H9 (cell line): ENCODE measurements around the gene UBXN7. TPM values are rescaled to one million over a fixed set of nuclear protein-coding genes. Genes with fewer than 3 reads are reported as not detected.

Source experiments
- DNase-seq: peaks from one replicate; pipeline ENCODE4 v3.0.0-alpha.2; 2017
- H2AFZ ChIP-seq: one replicate; pipeline ENCODE4 v1.6.1; 2013; ENCODE audit warnings: mild to moderate bottlenecking, low read length, control low read depth, moderate library complexity
- H2AK5ac ChIP-seq: 2 replicates; pipeline ENCODE4 v1.6.1; 2013; ENCODE audit warnings: low read length, control low read depth, mixed read lengths; ENCODE audit not compliant: insufficient read length
- H2BK120ac ChIP-seq: one replicate; pipeline ENCODE4 v1.6.1; 2013; ENCODE audit warnings: low read depth, mild to moderate bottlenecking, low read length, control low read depth, inconsistent platforms; ENCODE audit not compliant: poor library complexity, severe bottlenecking
- H2BK12ac ChIP-seq: 2 replicates; pipeline ENCODE4 v1.6.1; 2013; ENCODE audit warnings: low read length, control low read depth, mixed read lengths, low read depth; ENCODE audit not compliant: insufficient read length
- H2BK15ac ChIP-seq: 2 replicates; pipeline ENCODE4 v1.6.1; 2013; ENCODE audit warnings: low read depth, low read length, control low read depth
- H2BK20ac ChIP-seq: one replicate; pipeline ENCODE4 v1.6.1; 2013; ENCODE audit warnings: low read depth, mild to moderate bottlenecking, low read length, control low read depth, inconsistent platforms; ENCODE audit not compliant: poor library complexity, severe bottlenecking
- H2BK5ac ChIP-seq: 2 replicates; pipeline ENCODE4 v1.6.1; 2013; ENCODE audit warnings: low read length, control low read depth, mixed read lengths; ENCODE audit not compliant: insufficient read length
- H3K14ac ChIP-seq: 2 replicates; pipeline ENCODE4 v1.6.1; 2013; ENCODE audit warnings: low read length, control low read depth; ENCODE audit not compliant: insufficient read depth
- H3K18ac ChIP-seq: 2 replicates; pipeline ENCODE4 v1.6.1; 2013; ENCODE audit warnings: low read depth, mild to moderate bottlenecking, mixed read lengths, low read length, control low read depth; ENCODE audit not compliant: insufficient read length
- H3K23ac ChIP-seq: 2 replicates; pipeline ENCODE4 v1.6.1; 2013; ENCODE audit warnings: low read length, control low read depth, mixed read lengths, low read depth; ENCODE audit not compliant: insufficient read length
- H3K23me2 ChIP-seq: 2 replicates; pipeline ENCODE4 v1.6.1; 2013; ENCODE audit warnings: low read depth, mild to moderate bottlenecking, mixed read lengths, low read length, control low read depth; ENCODE audit not compliant: insufficient read length, poor library complexity, severe bottlenecking
- H3K27ac ChIP-seq: 2 replicates; pipeline ENCODE4 v1.5.1; 2013; ENCODE audit warnings: low read length, control low read depth, mixed read lengths, low read depth; ENCODE audit not compliant: insufficient read length
- H3K27me3 ChIP-seq: 2 replicates; pipeline ENCODE4 v1.6.1; 2013; ENCODE audit warnings: low read length, control low read depth, inconsistent platforms; ENCODE audit not compliant: insufficient read depth
- H3K4ac ChIP-seq: 2 replicates; pipeline ENCODE4 v1.6.1; 2013; ENCODE audit warnings: low read depth, mild to moderate bottlenecking, control low read depth, inconsistent platforms, low read length, moderate library complexity
- H3K4me1 ChIP-seq: 2 replicates; pipeline ENCODE4 v1.6.1; 2013; ENCODE audit warnings: low read length, control low read depth, inconsistent platforms; ENCODE audit not compliant: insufficient read depth
- H3K4me2 ChIP-seq: 2 replicates; pipeline ENCODE4 v1.6.1; 2013; ENCODE audit warnings: low read length, control low read depth, mixed read lengths; ENCODE audit not compliant: insufficient read length, insufficient read depth
- H3K56ac ChIP-seq: 2 replicates; pipeline ENCODE4 v1.6.1; 2013; ENCODE audit warnings: low read depth, mild to moderate bottlenecking, mixed read lengths, low read length, control low read depth; ENCODE audit not compliant: insufficient read length
- H3K79me1 ChIP-seq: 2 replicates; pipeline ENCODE4 v1.6.1; 2013; ENCODE audit warnings: low read depth, mild to moderate bottlenecking, moderate library complexity, low read length, control low read depth, inconsistent platforms; ENCODE audit not compliant: insufficient read depth, poor library complexity, severe bottlenecking
- H3K79me2 ChIP-seq: 2 replicates; pipeline ENCODE4 v1.6.1; 2013; ENCODE audit warnings: low read length, control low read depth, inconsistent platforms; ENCODE audit not compliant: insufficient read depth
- H3K9ac ChIP-seq: 2 replicates; pipeline ENCODE4 v1.6.1; 2013; ENCODE audit warnings: low read length, control low read depth, mixed read lengths; ENCODE audit not compliant: insufficient read length; ENCODE audit errors: extremely low read depth
- H3K9me3 ChIP-seq: one replicate; pipeline ENCODE4 v1.6.1; 2013; ENCODE audit warnings: low read depth, low read length, inconsistent platforms; ENCODE audit not compliant: control insufficient read depth
- H3T11ph ChIP-seq: one replicate; pipeline ENCODE4 v1.6.1; 2013; ENCODE audit warnings: mild to moderate bottlenecking, low read length, control low read depth, inconsistent platforms
- H4K20me1 ChIP-seq: one replicate; pipeline ENCODE4 v1.6.1; 2013; ENCODE audit not compliant: control insufficient read depth, insufficient read length, insufficient read depth
- H4K5ac ChIP-seq: 2 replicates; pipeline ENCODE4 v1.6.1; 2013; ENCODE audit warnings: low read depth, mild to moderate bottlenecking, mixed read lengths, low read length, control low read depth; ENCODE audit not compliant: insufficient read length
- H4K8ac ChIP-seq: replicated peaks from 2 replicates; pipeline ENCODE4 v1.6.1; 2013; ENCODE audit warnings: low read length, control low read depth, mixed read lengths, low read depth; ENCODE audit not compliant: insufficient read length
- H4K91ac ChIP-seq: 2 replicates; pipeline ENCODE4 v1.6.1; 2013; ENCODE audit warnings: low read depth, mild to moderate bottlenecking, moderate library complexity, mixed read lengths, low read length, control low read depth; ENCODE audit not compliant: insufficient read length
- H3K27ac Mint-ChIP-seq, 3 experiments: 2 replicates in 2 of 3; 3 replicates in 1 of 3; pipeline ENCODE4 v1.8.0; 2020 to 2021; ENCODE audit warnings: mixed read lengths in 3 of 3, mild to moderate bottlenecking in 1 of 3, moderate library complexity in 1 of 3
- H3K27me3 Mint-ChIP-seq: 2 replicates; pipeline ENCODE4 v1.8.0; 2021; ENCODE audit warnings: low read depth, mild to moderate bottlenecking, moderate library complexity, mixed read lengths
- H3K36me3 Mint-ChIP-seq, 3 experiments: 2 replicates in 2 of 3; 3 replicates in 1 of 3; pipeline ENCODE4 v1.8.0; 2020 to 2021; ENCODE audit warnings: low read depth in 3 of 3, mixed read lengths in 3 of 3; ENCODE audit not compliant: insufficient read depth in 1 of 3
- H3K4me1 Mint-ChIP-seq, 2 experiments: 2 replicates each; pipeline ENCODE4 v1.8.0; 2020; ENCODE audit warnings: mixed read lengths in 2 of 2
- H3K4me3 Mint-ChIP-seq, 2 experiments: 2 replicates in 1 of 2; 3 replicates in 1 of 2; pipeline ENCODE4 v1.8.0; 2020 to 2021; ENCODE audit warnings: mild to moderate bottlenecking in 2 of 2, mixed read lengths in 2 of 2, moderate library complexity in 1 of 2
- H3K9me3 Mint-ChIP-seq, 2 experiments: 2 replicates in 1 of 2; 3 replicates in 1 of 2; pipeline ENCODE4 v1.8.0; 2020; ENCODE audit warnings: mild to moderate bottlenecking in 2 of 2, mixed read lengths in 2 of 2, moderate library complexity in 1 of 2
- WGBS: extraction: QIAGEN DNeasy Blood & Tissue Kit; methylation state at CpG from one replicate; pipeline ENCODE4 v1.1.7; 2013; ENCODE audit warnings: missing lambda C conversion rate, low lambda C conversion rate, mixed read lengths; ENCODE audit not compliant: insufficient read length; ENCODE audit errors: extremely low coverage; 5-methylcytosine and 5-hydroxymethylcytosine counted together
- total RNA-seq: library from RNA; stranded (reverse); gene quantifications from 2 replicates; pipeline ENCODE4 v1.2.1, GENCODE V29; 2021
- TF ChIP-seq, protein P1 (sequence below): fragments of 200-600 bp; sonication (generic); conservative IDR thresholded peaks from 3 replicates; pipeline ENCODE4 v1.8.0; 2021; ENCODE audit warnings: antibody characterized with exemption, mild to moderate bottlenecking

The UBXN7 gene
- total RNA-seq, 1 experiment from 2014 or later = 110 TPM

DNA sequence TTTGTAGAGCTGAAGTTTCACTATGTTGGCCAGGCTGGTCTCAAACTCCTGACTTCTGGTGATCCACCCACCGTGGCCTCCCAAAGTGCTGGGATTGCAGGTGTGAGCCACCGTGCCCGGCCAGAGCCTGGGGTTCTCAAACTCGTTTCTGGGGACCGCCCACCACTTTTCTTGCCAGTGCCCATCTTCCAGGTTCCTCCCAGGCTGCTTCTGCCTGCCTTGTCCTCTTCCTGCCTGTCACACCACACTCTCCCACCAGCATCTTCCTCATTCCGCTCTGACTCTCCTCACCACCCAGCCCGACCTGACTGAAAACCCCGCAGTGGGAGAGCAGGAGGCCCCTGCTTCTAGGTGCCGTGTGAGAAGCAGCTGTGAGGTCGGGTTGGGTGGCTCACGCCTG is 111.1 kb downstream of the UBXN7 start:
- Histone ChIP-seq H3K4ac (no peak overlapping the region), H4K91ac (no peak overlapping the region), H2BK12ac (no peak overlapping the region), H3K27ac (no peak overlapping the region), H2BK120ac (no peak overlapping the region), H3K4me2 (no peak overlapping the region), H3K9me3 (no peaks in the 10 kb centered on the region), H2AFZ (no peak overlapping the region), H4K5ac (no peak overlapping the region), H2BK5ac (no peak overlapping the region), H3T11ph (no peak overlapping the region), H3K79me1 (no peaks in the 10 kb centered on the region), H3K23ac (no peak overlapping the region), H3K79me2 (no peaks in the 10 kb centered on the region), H3K18ac (no peak overlapping the region), H3K14ac (no peak overlapping the region), H3K4me1 (no peaks in the 10 kb centered on the region), H3K23me2 (peaks cover 3% of the 10 kb centered on the region), H4K20me1 (no peaks in the 10 kb centered on the region), H3K27me3 (no peaks in the 10 kb centered on the region), H4K8ac (no peak overlapping the region), H3K56ac (no peak overlapping the region), H2BK15ac (no peak overlapping the region), H3K9ac (no peak overlapping the region), H2AK5ac (no peak overlapping the region), H2BK20ac (no peak overlapping the region)
- H3K9me3 Mint-ChIP-seq = no peaks in the 10 kb centered on the region
- H3K27me3 Mint-ChIP-seq = no peaks in the 10 kb centered on the region
- no peak overlapping the region for H3K4me3 Mint-ChIP-seq
- TF ChIP-seq, protein P1, sequence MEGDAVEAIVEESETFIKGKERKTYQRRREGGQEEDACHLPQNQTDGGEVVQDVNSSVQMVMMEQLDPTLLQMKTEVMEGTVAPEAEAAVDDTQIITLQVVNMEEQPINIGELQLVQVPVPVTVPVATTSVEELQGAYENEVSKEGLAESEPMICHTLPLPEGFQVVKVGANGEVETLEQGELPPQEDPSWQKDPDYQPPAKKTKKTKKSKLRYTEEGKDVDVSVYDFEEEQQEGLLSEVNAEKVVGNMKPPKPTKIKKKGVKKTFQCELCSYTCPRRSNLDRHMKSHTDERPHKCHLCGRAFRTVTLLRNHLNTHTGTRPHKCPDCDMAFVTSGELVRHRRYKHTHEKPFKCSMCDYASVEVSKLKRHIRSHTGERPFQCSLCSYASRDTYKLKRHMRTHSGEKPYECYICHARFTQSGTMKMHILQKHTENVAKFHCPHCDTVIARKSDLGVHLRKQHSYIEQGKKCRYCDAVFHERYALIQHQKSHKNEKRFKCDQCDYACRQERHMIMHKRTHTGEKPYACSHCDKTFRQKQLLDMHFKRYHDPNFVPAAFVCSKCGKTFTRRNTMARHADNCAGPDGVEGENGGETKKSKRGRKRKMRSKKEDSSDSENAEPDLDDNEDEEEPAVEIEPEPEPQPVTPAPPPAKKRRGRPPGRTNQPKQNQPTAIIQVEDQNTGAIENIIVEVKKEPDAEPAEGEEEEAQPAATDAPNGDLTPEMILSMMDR = no peak
- peak overlapping the region in 1 of 3 experiments; percentile 56; a peak in 1 of 7 replicates for H3K27ac Mint-ChIP-seq
- no peak for DNase-seq
- no CpG with 5 or more reads among the region's 11 CpGs for WGBS
- H3K4me1 Mint-ChIP-seq = peaks cover 8 to 20% of the 10 kb centered on the region in 2 experiments
- peaks cover 0 to 5% (median 0%) of the 10 kb centered on the region in 3 experiments; a peak in 1 of 7 replicates for H3K36me3 Mint-ChIP-seq
